ENCODE data around the gene EMX1. TPM values are rescaled to one million over a fixed set of nuclear protein-coding genes. Genes with fewer than 3 reads are reported as not detected.

The EMX1 gene
- total RNA-seq, 4 donors from 2014 or later, result 0.21 TPM; not detected in 3

DNA sequence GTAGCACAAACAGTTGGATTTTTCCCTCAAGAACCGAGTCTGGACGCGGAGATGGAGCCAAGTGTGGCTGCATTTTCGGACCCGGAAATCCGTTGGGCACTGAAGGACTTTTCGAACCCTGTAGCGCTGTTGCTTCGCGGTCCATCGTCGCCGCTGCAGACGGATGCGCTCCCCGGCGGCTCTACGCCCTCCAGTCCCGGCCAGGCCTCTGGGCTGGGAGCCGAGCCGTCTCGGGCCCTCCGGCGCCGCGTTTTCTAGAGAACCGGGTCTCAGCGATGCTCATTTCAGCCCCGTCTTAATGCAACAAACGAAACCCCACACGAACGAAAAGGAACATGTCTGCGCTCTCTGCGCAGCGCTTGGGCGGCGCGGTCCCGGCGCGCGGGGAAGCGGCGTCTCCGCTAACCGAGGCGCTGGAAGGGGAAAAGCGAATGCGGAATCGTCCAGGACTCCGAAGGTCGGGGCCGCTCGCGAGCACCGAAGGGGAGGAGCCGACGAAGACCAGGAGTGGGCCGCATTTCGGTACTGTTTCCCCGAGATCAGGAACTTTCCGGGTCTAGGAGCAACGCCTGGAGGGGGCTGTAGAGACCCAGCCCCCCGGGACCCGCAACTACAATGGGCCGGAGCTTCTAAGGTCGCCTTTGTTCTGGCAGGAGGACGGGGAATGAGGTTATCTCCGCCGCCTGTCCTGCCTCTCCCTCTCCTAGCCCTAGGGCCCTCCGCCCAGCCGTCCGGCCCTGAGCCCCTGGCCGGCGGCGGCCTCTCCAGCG lies 3.2 kb downstream of the EMX1 start:
- no peak overlapping the region for H3K27ac ChIP-seq
- DNase-seq, result no peak
- no peaks in the 10 kb centered on the region for H3K9me3 ChIP-seq
- H3K4me1 ChIP-seq, result peaks cover 0 to 42% of the 10 kb centered on the region in 2 donors
- peaks cover 48 to 86% of the 10 kb centered on the region in 2 donors for H3K27me3 ChIP-seq
- intact Hi-C loops (cut with DNase I; ENCODE audit: low total_unique reads), result no loop called here
- no peaks in the 10 kb centered on the region for H3K36me3 ChIP-seq
- TF ChIP-seq, protein P1, sequence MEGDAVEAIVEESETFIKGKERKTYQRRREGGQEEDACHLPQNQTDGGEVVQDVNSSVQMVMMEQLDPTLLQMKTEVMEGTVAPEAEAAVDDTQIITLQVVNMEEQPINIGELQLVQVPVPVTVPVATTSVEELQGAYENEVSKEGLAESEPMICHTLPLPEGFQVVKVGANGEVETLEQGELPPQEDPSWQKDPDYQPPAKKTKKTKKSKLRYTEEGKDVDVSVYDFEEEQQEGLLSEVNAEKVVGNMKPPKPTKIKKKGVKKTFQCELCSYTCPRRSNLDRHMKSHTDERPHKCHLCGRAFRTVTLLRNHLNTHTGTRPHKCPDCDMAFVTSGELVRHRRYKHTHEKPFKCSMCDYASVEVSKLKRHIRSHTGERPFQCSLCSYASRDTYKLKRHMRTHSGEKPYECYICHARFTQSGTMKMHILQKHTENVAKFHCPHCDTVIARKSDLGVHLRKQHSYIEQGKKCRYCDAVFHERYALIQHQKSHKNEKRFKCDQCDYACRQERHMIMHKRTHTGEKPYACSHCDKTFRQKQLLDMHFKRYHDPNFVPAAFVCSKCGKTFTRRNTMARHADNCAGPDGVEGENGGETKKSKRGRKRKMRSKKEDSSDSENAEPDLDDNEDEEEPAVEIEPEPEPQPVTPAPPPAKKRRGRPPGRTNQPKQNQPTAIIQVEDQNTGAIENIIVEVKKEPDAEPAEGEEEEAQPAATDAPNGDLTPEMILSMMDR (IDR thresholded peaks at IDR 0.05), result no peak
- H3K4me3 ChIP-seq, result no peak overlapping the region

DNA sequence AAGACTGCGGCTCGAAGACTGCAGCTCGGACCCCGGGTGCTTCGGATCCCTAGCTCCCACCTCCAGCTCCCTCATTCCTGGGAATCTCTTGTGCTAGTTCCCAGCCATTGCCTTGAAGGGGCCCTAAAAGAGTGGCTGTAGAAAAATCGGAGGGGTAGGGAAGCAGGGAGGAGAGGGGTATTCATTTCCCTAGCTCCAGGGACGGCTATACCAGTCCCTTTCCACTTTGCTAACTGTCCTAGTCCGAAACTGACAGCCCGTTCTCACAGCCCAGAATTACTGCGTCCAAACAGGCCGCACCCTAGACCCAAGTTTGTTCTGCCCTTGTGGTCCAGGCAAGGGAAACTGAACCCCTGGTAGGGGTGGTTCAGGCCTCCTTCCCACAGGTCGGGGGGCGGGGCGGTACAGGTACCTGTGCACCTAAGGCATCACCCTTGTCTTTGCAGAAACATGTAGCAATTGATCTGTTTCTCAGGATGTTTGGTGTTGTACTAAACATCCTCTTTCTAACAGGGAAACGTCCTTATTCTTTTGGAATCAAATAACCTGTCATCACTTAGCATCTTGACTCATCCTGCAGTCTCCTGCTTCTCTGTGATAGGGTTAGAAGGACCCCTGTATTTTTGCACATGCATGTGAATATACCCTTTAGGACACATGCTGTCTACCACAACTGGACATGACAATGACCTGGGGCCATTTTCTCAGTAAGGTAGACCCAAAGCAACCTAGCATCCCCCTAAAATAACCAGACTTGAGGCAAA lies 4.0 kb downstream of the EMX1 start:
- H3K27me3 ChIP-seq, result peaks cover 47 to 86% of the 10 kb centered on the region in 2 donors
- no peaks in the 10 kb centered on the region for H3K36me3 ChIP-seq
- H3K27ac ChIP-seq, result no peak overlapping the region
- no peak for DNase-seq
- peaks cover 0 to 34% of the 10 kb centered on the region in 2 donors for H3K4me1 ChIP-seq
- H3K4me3 ChIP-seq, result no peak overlapping the region
- intact Hi-C loops (cut with DNase I; ENCODE audit: low total_unique reads), result no loop called here
- no peaks in the 10 kb centered on the region for H3K9me3 ChIP-seq
- no peak for TF ChIP-seq POLR2A (IDR thresholded peaks at IDR 0.05)
- TF ChIP-seq, protein P1 (IDR thresholded peaks at IDR 0.05), result no peak

DNA sequence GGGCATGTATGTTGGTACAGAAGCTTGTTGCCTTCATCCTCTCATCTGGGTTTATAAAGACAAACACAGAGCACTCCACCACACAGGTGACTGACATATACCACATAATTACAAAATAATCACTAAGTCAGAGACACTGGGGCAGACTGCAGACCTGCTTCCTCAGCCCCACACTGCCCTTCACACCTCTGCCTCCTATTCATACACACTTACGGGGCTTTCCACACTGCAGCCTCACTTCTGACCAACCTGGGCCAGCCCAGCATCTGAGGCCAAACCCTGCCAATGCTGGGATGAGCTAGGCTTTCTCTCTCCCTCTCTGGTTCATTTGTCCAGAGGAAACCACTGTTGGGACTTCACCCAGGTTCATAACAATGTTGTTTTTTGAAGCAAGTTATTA lies 4.5 kb downstream of the EMX1 start:
- Histone ChIP-seq H3K4me3 (no peak overlapping the region), H3K27ac (no peak overlapping the region), H3K9me3 (no peaks in the 10 kb centered on the region), H3K4me1 (peaks cover 0 to 28% of the 10 kb centered on the region in 2 donors), H3K36me3 (no peaks in the 10 kb centered on the region), H3K27me3 (peaks cover 42 to 86% of the 10 kb centered on the region in 2 donors)
- TF ChIP-seq POLR2A (IDR thresholded peaks at IDR 0.05), result no peak
- TF ChIP-seq, protein P1 (IDR thresholded peaks at IDR 0.05), result no peak
- DNase-seq, result no peak
- intact Hi-C loops (cut with DNase I; ENCODE audit: low total_unique reads), result no loop called here

DNA sequence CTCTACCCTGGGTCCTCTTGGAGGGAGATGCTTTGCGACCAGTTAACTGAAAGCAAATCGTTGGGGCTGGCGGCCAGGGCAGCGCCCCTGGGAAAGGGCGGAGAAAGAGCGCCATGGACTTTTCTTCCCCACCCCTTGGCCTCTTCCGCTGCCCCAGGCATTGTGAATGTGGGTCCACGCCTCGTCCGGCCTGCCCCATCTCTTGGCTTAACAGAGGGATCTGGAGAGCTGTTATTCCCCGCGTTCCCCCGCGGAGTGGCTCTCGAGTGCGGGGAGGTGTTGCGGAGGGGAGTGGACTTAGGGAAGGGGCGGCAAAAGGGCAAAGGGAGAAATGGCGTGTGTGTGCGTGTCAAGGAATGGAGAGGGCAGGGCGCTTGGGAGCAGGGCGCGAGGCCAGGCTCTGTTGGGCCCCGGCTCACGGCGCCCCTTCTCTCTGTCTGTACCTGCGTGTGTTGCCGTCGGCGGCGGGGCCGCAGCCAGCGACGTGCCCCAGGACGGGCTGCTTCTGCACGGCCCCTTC lies 6.6 kb downstream of the EMX1 start:
- intact Hi-C loops (cut with DNase I; ENCODE audit: low total_unique reads), result no loop called here
- Histone ChIP-seq H3K9me3 (no peaks in the 10 kb centered on the region), H3K4me3 (no peak overlapping the region), H3K36me3 (no peaks in the 10 kb centered on the region), H3K4me1 (peaks cover 0 to 11% of the 10 kb centered on the region in 2 donors), H3K27ac (no peak overlapping the region), H3K27me3 (peaks cover 35 to 81% of the 10 kb centered on the region in 2 donors)
- DNase-seq, result no peak
- TF ChIP-seq POLR2A (IDR thresholded peaks at IDR 0.05), result no peak
- TF ChIP-seq, protein P1 (IDR thresholded peaks at IDR 0.05), result no peak
